HepG2 (cell line): ENCODE data around the gene C12orf43. TPM values are rescaled to one million over a fixed set of nuclear protein-coding genes. Genes with fewer than 3 reads are reported as not detected.

Source experiments
- ASH2L ChIP-seq: fragments of 300-600, 200-600 bp; sonication (generic); IDR thresholded peaks from 2 replicates; pipeline ENCODE4 v1.7.0; 2017; ENCODE audit warnings: low read depth, mild to moderate bottlenecking, moderate library complexity, mixed read lengths, low read length; ENCODE audit not compliant: insufficient read length
- CENPX ChIP-seq: sonication (generic); formaldehyde crosslinking; IDR thresholded peaks from 2 replicates; pipeline ENCODE4 v1.9.0; 2021; ENCODE audit warnings: mild to moderate bottlenecking, missing genetic modification reagents, moderate library complexity
- CREM ChIP-seq, 2 experiments: sonication (generic) in 1 of 2; formaldehyde crosslinking in 1 of 2; IDR thresholded peaks; 2 replicates each; pipeline versions ENCODE4 v1.4.0 to v1.6.1; 2016 to 2020; ENCODE audit warnings: antibody characterized with exemption in 1 of 2, mild to moderate bottlenecking in 1 of 2, missing genetic modification reagents in 1 of 2
- HCFC1 ChIP-seq: fragments of 150-350 bp; IDR thresholded peaks from 2 replicates; pipeline ENCODE4 v1.6.1; 2014; ENCODE audit warnings: low read depth, low read length
- KDM1A ChIP-seq: IDR thresholded peaks from 2 replicates; pipeline ENCODE4 v1.6.1; 2016; ENCODE audit warnings: missing compliant biosample characterization
- MATR3 ChIP-seq: sonication (generic); formaldehyde crosslinking; IDR thresholded peaks from 2 replicates; pipeline ENCODE4 v1.4.0; 2020; ENCODE audit warnings: missing genetic modification reagents
- NR1H2 ChIP-seq: sonication (generic); formaldehyde crosslinking; IDR thresholded peaks from 2 replicates; pipeline ENCODE4 v1.8.1; 2022; ENCODE audit warnings: low read depth, missing genetic modification reagents, borderline replicate concordance
- RARA ChIP-seq: IDR thresholded peaks from 2 replicates; pipeline ENCODE4 v1.6.1; 2016; ENCODE audit warnings: missing genetic modification reagents, missing compliant biosample characterization
- SOX13 ChIP-seq, 3 experiments: fragments of 450-650 bp in 1 of 3; sonication (generic) in 1 of 3; formaldehyde crosslinking in 1 of 3; IDR thresholded peaks in 2 of 3; conservative IDR thresholded peaks in 1 of 3; 2 replicates each; pipeline versions ENCODE4 v1.5.0 to v1.6.1; 2016 to 2020; ENCODE audit warnings: antibody characterized with exemption in 1 of 3, mild to moderate bottlenecking in 1 of 3, missing compliant biosample characterization in 1 of 3, missing genetic modification reagents in 1 of 3, moderate library complexity in 1 of 3
- SP2 ChIP-seq: sonication (generic); formaldehyde crosslinking; IDR thresholded peaks from 2 replicates; pipeline ENCODE4 v1.5.1; 2020; ENCODE audit warnings: mild to moderate bottlenecking, missing genetic modification reagents
- YEATS4 ChIP-seq: sonication (generic); formaldehyde crosslinking; IDR thresholded peaks from 2 replicates; pipeline ENCODE4 v1.4.0; 2020; ENCODE audit warnings: missing genetic modification reagents, borderline replicate concordance
- ZNF136 ChIP-seq: sonication (generic); formaldehyde crosslinking; IDR thresholded peaks from 2 replicates; pipeline ENCODE4 v1.8.1; 2022; ENCODE audit warnings: low read depth, mild to moderate bottlenecking, moderate library complexity, missing genetic modification reagents
- ZNF510 ChIP-seq: sonication (generic); formaldehyde crosslinking; IDR thresholded peaks from 2 replicates; pipeline ENCODE4 v1.4.0; 2020; ENCODE audit warnings: low read depth, mild to moderate bottlenecking, missing genetic modification reagents
- polyA plus RNA-seq, 8 experiments: library from polyadenylated mRNA; depleted of rRNA in 3 of 8; stranded (reverse) in 7 of 8; unstranded in 1 of 8; fragments of >200 nt; fragmentation: Illumina TruSeq in 4 of 8; extraction: Trizol in 4 of 8; gene quantifications; 2 replicates each; pipeline versions ENCODE4 v1.2.1 to v1.2.3, GENCODE V29; 2011 to 2016; ENCODE audit warnings: low read depth in 4 of 8, missing spikeins in 1 of 8, mixed read lengths in 1 of 8; ENCODE audit not compliant: insufficient read depth in 1 of 8
- total RNA-seq, 5 experiments: library from RNA; depleted of rRNA; stranded (reverse); fragments of >200 nt; fragmentation: Illumina TruSeq; extraction: Trizol; gene quantifications; 2 replicates each; pipeline ENCODE4 v1.2.3, GENCODE V29; 2016; ENCODE audit warnings: low read depth in 1 of 5
- TF ChIP-seq, protein P1 (sequence below): sonication (generic); formaldehyde crosslinking; IDR thresholded peaks from 2 replicates; pipeline ENCODE4 v1.8.0; 2022; ENCODE audit warnings: mild to moderate bottlenecking, missing genetic modification reagents
- TF ChIP-seq, protein P2 (sequence below): sonication (generic); formaldehyde crosslinking; IDR thresholded peaks from 2 replicates; pipeline ENCODE4 v1.5.1; 2020; ENCODE audit warnings: mild to moderate bottlenecking, missing genetic modification reagents, borderline replicate concordance
- TF ChIP-seq, protein P3 (sequence below): sonication (generic); formaldehyde crosslinking; IDR thresholded peaks from 2 replicates; pipeline ENCODE4 v1.9.0; 2021; ENCODE audit warnings: missing genetic modification reagents, borderline replicate concordance
- TF ChIP-seq, protein P4 (sequence below): sonication (generic); formaldehyde crosslinking; IDR thresholded peaks from 2 replicates; pipeline ENCODE4 v1.5.0; 2020; ENCODE audit warnings: missing genetic modification reagents

The C12orf43 gene
- total and polyA plus RNA-seq, 2 of the 13 experiments (the other 11 are each of a cell fraction or from before 2014, with no cell fraction given) = 7.9 to 11.1 TPM

DNA sequence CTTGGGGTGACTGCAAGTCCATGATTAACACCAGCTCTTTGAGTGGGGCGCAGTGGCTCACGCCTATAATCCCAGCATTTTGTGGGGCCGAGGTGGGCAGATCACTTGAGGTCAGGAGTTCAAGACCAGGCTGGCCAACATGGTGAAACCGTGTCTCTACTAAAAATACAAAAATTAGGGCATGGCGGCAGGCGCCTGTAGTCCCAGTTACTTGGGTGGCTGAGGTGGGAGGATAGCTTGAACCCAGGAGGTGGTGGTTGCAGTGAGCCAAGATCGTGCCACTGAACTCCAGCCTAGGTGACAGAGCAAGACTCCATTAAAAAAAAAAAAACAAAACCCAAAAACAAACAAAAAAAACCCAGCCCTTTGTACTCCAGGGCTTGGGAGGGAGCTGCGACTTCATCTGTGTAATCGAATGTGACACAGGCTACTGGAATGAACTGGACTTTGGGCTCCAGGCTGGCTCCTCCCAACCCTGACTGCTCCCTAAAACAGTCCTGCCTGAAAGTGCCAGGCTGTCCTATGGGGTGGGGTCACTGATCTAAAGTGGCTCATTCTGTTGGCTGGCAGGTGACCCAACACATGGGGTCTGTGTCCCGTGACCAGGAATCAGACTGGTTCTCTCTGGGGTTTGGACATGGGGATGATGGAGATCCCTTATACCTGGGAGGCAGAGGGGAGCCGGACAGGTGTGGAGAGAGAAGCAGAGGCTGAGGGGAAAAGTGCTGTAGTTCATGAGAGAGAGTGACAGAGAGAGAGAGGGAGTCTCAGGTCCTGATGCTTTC is 9.3 kb upstream of the C12orf43 start (continued):
- TF ChIP-seq ASH2L (peak; percentile 89), HCFC1 (no peak), CREM (IDR thresholded peaks at IDR 0.05) (peak; percentile 40; the same call in 1 of the 2 replicates), CREM (CRISPR knock-in tag; IDR thresholded peaks at IDR 0.05) (no peak), NR1H2 (no peak), ZNF510 (CRISPR knock-in tag) (no peak), KDM1A (no peak), CENPX (CRISPR knock-in tag) (no peak), ZNF136 (CRISPR knock-in tag) (no peak), SP2 (no peak), RARA (CRISPR knock-in tag) (peak; percentile 45), SOX13 (IDR thresholded peaks at IDR 0.05) (no peak), SOX13 (CRISPR knock-in tag; conservative IDR thresholded peaks at IDR 0.05 in 1 of 2, IDR thresholded peaks at IDR 0.05 in 1 of 2) (peak in 1 of 2 experiments; percentile 85; a peak in 2 of 4 replicates), MATR3 (CRISPR knock-in tag) (no peak), YEATS4 (CRISPR knock-in tag) (no peak)
- TF ChIP-seq, protein P1, sequence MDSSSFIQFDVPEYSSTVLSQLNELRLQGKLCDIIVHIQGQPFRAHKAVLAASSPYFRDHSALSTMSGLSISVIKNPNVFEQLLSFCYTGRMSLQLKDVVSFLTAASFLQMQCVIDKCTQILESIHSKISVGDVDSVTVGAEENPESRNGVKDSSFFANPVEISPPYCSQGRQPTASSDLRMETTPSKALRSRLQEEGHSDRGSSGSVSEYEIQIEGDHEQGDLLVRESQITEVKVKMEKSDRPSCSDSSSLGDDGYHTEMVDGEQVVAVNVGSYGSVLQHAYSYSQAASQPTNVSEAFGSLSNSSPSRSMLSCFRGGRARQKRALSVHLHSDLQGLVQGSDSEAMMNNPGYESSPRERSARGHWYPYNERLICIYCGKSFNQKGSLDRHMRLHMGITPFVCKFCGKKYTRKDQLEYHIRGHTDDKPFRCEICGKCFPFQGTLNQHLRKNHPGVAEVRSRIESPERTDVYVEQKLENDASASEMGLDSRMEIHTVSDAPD (CRISPR knock-in tag) = no peak
- TF ChIP-seq, protein P2, sequence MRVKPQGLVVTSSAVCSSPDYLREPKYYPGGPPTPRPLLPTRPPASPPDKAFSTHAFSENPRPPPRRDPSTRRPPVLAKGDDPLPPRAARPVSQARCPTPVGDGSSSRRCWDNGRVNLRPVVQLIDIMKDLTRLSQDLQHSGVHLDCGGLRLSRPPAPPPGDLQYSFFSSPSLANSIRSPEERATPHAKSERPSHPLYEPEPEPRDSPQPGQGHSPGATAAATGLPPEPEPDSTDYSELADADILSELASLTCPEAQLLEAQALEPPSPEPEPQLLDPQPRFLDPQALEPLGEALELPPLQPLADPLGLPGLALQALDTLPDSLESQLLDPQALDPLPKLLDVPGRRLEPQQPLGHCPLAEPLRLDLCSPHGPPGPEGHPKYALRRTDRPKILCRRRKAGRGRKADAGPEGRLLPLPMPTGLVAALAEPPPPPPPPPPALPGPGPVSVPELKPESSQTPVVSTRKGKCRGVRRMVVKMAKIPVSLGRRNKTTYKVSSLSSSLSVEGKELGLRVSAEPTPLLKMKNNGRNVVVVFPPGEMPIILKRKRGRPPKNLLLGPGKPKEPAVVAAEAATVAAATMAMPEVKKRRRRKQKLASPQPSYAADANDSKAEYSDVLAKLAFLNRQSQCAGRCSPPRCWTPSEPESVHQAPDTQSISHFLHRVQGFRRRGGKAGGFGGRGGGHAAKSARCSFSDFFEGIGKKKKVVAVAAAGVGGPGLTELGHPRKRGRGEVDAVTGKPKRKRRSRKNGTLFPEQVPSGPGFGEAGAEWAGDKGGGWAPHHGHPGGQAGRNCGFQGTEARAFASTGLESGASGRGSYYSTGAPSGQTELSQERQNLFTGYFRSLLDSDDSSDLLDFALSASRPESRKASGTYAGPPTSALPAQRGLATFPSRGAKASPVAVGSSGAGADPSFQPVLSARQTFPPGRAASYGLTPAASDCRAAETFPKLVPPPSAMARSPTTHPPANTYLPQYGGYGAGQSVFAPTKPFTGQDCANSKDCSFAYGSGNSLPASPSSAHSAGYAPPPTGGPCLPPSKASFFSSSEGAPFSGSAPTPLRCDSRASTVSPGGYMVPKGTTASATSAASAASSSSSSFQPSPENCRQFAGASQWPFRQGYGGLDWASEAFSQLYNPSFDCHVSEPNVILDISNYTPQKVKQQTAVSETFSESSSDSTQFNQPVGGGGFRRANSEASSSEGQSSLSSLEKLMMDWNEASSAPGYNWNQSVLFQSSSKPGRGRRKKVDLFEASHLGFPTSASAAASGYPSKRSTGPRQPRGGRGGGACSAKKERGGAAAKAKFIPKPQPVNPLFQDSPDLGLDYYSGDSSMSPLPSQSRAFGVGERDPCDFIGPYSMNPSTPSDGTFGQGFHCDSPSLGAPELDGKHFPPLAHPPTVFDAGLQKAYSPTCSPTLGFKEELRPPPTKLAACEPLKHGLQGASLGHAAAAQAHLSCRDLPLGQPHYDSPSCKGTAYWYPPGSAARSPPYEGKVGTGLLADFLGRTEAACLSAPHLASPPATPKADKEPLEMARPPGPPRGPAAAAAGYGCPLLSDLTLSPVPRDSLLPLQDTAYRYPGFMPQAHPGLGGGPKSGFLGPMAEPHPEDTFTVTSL = peak; percentile 73; the same call in 1 of the 2 replicates
- TF ChIP-seq, protein P3, sequence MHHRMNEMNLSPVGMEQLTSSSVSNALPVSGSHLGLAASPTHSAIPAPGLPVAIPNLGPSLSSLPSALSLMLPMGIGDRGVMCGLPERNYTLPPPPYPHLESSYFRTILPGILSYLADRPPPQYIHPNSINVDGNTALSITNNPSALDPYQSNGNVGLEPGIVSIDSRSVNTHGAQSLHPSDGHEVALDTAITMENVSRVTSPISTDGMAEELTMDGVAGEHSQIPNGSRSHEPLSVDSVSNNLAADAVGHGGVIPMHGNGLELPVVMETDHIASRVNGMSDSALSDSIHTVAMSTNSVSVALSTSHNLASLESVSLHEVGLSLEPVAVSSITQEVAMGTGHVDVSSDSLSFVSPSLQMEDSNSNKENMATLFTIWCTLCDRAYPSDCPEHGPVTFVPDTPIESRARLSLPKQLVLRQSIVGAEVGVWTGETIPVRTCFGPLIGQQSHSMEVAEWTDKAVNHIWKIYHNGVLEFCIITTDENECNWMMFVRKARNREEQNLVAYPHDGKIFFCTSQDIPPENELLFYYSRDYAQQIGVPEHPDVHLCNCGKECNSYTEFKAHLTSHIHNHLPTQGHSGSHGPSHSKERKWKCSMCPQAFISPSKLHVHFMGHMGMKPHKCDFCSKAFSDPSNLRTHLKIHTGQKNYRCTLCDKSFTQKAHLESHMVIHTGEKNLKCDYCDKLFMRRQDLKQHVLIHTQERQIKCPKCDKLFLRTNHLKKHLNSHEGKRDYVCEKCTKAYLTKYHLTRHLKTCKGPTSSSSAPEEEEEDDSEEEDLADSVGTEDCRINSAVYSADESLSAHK (CRISPR knock-in tag) = no peak
- TF ChIP-seq, protein P4, sequence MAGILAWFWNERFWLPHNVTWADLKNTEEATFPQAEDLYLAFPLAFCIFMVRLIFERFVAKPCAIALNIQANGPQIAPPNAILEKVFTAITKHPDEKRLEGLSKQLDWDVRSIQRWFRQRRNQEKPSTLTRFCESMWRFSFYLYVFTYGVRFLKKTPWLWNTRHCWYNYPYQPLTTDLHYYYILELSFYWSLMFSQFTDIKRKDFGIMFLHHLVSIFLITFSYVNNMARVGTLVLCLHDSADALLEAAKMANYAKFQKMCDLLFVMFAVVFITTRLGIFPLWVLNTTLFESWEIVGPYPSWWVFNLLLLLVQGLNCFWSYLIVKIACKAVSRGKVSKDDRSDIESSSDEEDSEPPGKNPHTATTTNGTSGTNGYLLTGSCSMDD (CRISPR knock-in tag) = no peak
